ENCODE data around the gene TRIM14.

GRCh38 chr9:98092613-98092931 is 26.4 kb downstream of the TRIM14 start:
- TF ChIP-seq CTCF (IDR thresholded peaks at IDR 0.05) (no peak), POLR2AphosphoS5 (IDR thresholded peaks at IDR 0.05) (no peak), POLR2A (IDR thresholded peaks at IDR 0.05) (no peak), EP300 (IDR thresholded peaks at IDR 0.05) (no peak)

Measured in gastroesophageal sphincter (tissue), 3 donors.